GM21737 (cell line): ENCODE results near the gene TNFRSF25.
"Not testable (repeated sequence)": the region's sequence is repeated elsewhere in the genome, so short reads cannot be mapped to it uniquely, and the experiment has no call there.

Experiments used
- ATAC-seq: cut with Tn5 transposase; IDR thresholded peaks from one replicate; pipeline ENCODE4 v1.9.1; 2021; ENCODE audit warnings: mild to moderate bottlenecking, moderate library complexity; ENCODE audit not compliant: unreplicated experiment

TNFRSF25 gene

DNA sequence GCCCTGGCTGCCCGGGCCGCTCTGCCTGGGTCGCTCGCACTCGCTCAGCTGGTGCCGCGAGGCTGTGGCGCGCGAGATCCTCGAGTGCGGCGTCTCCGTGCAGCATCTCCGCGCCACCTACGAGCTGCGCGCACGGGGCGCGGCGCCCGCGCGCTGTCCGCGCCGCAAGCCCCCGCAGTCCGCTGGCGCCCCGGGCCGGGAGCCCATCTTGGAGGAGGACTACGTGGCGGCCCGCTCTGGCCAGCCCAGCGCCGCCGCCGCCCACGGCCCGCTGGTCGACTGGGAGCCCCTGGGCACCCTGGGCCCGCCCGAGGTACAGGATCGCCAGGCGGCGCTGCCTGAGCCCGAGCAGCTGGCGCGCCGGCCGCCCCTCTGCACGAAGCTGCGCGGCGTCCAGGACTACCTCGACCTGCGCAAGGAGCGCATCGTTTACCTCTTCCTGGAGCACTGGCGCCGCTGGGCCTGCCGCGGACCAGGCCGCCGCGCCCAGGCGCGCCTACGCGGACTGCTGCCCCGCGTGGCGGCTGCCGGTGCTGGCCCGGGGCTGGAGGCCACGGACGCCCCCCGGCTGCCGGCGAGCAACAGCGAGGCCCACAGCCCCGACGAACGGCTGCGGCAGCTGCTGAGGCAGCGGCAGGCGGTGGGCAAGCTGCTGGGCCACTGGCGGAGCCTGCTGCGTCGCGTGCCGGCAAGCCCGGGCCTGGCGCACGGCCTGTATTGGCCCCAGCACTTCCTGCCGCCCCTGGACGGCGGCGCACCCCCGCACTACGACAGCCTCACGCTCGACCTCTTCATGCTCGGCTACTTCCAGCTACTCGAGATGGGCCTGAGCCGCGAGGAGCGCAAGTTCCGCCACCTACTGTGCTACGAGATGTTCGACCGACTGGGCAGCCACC, 10.9 kb downstream of the TNFRSF25 start:
- no peak for ATAC-seq

- ATAC-seq = not testable (repeated sequence)
Observed at GRCh38 chr1:6453895-6454855, 11.8 kb downstream of the TNFRSF25 start.

DNA sequence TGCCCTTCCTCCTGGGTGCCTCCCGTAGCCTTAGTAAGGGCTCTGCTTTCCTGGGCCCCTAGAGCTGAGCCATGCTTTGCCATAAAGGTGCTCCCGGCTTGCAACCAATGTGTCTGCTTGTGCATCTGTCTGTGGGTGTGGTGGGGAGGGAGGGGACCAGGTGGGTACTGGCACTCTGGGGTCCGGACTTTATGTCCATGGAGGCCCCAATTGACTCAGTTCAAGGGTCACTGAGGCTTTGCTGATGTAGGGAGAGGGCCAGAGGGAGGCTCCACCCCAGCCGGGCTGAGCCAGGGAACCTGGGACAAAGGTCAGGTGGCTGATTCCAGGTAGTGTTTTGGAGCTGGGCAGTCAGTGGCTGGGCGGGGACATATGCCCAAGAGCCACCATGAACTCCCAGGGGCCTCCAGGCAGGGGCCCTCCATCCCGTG, 15.0 kb downstream of the TNFRSF25 start:
- ATAC-seq = no peak

DNA sequence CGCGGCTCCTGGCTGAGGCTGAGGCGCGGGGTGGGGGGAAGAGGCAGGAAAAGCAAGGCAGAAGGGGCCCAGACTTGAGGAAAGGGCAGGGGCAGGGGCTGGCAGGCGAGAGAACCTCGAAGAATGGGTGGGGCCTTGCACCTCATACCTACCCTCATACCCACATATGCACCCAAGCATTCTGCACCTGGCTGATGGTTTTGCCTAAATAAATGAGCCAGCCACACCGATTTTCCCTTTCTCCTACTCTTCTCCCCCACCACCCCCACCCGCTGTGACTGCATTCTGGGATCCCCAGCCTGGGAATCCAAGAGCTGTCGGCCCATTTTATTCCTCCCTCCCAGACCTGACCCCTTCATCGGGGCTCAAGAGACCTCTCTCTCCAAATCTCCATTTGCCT, 15.5 kb downstream of the TNFRSF25 start:
- not testable (repeated sequence) for ATAC-seq

DNA sequence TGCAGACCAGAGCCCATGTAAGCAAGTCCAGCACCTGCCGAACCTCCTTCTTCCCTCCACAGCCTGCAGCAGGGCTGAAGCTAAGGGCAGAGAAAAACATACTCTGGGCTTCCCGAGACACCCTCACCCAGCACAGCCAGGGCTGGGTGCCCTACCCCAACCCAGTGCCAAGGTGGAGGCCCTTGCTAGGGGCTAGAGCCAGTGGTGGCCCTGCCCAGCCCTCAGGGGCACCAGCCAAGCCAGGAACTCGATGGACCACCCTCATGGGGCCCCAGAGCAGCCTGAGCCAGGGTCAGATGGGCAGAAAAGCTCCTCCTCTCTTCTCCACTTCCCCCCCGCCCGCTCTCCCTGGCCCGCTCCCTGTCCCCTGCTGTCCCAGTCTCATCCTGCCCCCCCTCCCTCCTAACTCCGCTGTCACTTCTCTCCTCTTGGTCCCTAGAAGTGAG, 15.9 kb downstream of the TNFRSF25 start:
- no peak for ATAC-seq

- no peak for ATAC-seq
Observed at GRCh38 chr1:6448749-6449631, 17.0 kb downstream of the TNFRSF25 start.

GRCh38 chr1:6447818-6448748, 17.9 kb downstream of the TNFRSF25 start:
- no peak for ATAC-seq

DNA sequence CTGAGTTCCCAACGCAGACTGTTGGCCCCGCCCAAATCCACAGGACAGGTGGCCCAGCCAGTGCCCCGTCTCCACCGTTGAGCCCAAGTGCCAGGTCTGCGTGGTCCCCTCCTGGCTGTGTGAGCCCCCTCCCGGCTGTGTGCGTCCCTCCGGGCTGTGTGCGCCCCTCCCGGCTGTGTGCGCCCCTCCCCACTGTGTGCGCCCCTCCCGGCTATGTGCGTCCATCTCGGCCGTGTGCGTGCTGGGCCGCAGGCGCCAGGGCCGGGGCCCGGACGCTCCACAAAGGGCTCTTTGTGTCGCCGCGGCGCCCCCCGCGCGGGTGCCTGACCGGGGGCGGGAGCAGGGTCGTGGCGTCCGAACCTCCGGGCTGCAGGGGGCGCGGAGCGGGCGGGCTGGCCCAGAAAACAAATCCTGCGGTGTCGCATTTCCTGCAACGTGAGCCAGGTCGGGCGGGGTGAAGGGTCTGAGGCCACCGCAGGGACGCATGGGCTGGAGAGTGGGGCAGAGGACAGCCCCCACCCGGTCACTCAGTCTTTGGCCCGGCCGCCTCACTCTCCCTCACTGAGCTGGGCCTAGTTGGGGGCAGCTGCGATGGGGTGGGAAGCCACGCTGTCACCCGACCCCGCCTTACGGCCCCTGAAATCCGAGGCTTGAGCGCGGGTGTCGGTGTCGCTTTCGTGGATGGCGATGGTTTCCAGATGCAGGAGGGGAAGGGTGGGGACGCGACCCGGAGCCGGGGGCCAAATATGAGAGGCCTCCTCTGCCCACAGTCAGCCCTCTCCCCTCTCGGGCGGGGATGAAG, 18.8 kb downstream of the TNFRSF25 start:
- no peak for ATAC-seq

DNA sequence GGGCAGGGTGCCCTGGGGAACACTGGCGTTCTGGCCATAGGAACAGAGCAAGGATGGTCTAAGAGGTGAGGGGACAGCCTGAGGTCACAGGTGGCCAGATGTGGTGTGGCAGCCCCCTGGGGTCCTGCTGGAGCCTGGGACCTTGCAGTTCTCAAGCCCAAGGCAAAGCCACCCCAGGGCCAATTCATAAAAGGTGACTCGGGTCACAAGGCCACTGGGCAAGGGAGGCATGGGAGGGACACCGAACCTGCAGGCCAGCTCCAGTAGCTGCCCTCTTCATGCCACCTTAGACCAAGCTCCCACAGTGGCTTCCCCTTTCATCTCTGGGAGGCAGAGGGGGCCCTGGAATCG, 19.3 kb downstream of the TNFRSF25 start:
- ATAC-seq = no peak

GRCh38 chr1:6445929-6446328, 20.0 kb downstream of the TNFRSF25 start:
- ATAC-seq = not testable (repeated sequence)

DNA sequence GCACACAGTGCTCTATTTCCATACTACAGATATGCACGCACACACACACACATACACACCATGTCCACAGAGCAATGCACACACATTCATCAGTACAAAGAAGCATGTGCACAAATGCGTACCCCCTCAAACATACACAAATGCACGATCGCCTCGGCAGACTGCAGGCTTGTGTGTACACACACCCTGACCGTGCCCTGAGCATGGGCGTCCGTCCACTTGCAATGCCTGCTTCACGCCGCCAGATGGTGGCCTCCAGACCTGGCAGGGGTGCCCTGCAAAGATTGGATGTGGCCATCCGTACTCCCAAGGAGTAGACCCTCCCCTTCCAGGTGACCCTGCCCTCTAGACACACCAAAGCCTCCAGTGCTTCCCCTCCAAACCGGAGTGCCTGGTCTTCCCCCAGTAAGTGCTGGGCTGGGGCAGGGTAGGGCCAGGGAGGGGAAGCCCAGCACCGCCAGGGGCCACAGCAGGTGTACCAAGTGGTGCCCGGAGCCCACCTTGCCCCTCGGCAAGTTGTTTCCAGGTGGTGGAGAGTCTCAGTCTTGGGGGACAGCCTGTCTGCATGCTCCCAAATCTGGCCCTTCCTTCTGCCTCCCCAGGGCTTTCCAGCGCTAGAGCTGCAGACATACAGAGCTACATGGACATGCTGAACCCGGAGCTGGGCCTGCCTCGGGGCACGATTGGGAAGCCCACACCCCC, 20.8 kb downstream of the TNFRSF25 start:
- no peak for ATAC-seq

DNA sequence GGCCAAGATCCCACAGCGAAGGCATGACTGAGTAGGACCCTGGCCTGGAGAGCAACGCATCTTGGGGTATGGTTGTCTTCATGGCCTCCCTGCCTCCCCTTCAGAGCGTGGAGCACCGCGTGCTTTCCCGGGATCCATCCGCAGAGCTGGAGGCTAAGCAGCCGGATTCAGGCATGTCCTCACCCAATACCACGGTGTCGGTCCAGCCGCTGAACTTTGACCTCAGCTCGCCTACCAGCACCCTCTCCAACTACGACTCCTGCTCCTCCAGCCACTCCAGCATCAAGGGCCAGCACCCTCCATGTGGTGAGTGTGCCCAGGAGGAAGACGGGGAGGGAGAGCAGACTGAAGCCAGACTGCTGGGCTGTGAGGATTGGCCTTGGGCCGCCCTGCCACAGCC, 21.6 kb downstream of the TNFRSF25 start:
- ATAC-seq = no peak

- no peak for ATAC-seq
Observed at GRCh38 chr1:6443339-6444115, 22.4 kb downstream of the TNFRSF25 start.

- no peak for ATAC-seq
Observed at GRCh38 chr1:6441586-6441985, 24.4 kb downstream of the TNFRSF25 start.

GRCh38 chr1:6440198-6441126, 25.5 kb downstream of the TNFRSF25 start:
- ATAC-seq = no peak

DNA sequence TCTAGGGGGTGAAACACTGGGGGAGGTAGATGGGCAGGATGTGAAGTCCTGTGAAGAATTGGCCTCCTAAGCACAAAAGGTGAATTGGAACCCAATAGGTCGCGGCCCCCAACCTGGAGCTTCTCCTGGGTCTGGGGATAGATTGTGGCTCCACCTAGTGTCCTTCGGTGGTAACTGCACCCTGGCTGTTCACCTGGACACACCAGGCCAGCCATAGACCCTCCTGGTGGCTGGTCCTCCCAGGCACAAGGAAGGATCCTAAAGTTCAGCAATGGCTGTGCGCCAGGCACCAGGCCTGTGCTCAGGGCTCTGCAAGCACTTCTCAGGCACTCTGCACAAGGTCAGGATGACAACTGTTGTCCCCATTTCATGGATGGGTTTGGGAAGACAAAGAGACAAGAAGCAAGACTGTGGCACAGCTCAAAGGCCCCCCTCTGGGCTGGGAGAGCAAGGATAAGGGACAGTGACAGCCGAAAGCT, 27.9 kb downstream of the TNFRSF25 start:
- ATAC-seq = no peak
